OCI-LY1 (cell line): Measurements from ENCODE around the gene FAU.

Source experiments
- H2AFZ ChIP-seq: fragments of 200-600 bp; sonication (generic), shearing (Covaris generic); 2 replicates; pipeline ENCODE4 v1.6.0; 2014; ENCODE audit warnings: antibody characterized with exemption, mild to moderate bottlenecking, low read length
- H3F3A ChIP-seq: fragments of 200-600 bp; sonication (generic), shearing (Covaris generic); 2 replicates; pipeline ENCODE4 v1.6.0; 2014; ENCODE audit warnings: mild to moderate bottlenecking, antibody characterized with exemption, low read length, moderate library complexity; ENCODE audit not compliant: insufficient read depth
- H3K27ac ChIP-seq: fragments of 200-600 bp; sonication (generic); 2 replicates; pipeline ENCODE4 v1.5.1; 2014; ENCODE audit warnings: low read length, mixed run types, mild to moderate bottlenecking, low read depth; ENCODE audit not compliant: poor library complexity, severe bottlenecking
- H3K27me3 ChIP-seq: fragments of 200-600 bp; sonication (generic); 2 replicates; pipeline ENCODE4 v1.6.0; 2014; ENCODE audit warnings: antibody characterized with exemption, mild to moderate bottlenecking, low read length, moderate library complexity; ENCODE audit not compliant: insufficient read depth
- H3K36me3 ChIP-seq: fragments of 200-600 bp; sonication (generic); 2 replicates; pipeline ENCODE4 v1.6.1; 2014; ENCODE audit warnings: mild to moderate bottlenecking, antibody characterized with exemption, low read length, moderate library complexity, mixed read lengths; ENCODE audit not compliant: insufficient read depth
- H3K4me1 ChIP-seq: fragments of 200-600 bp; sonication (generic); 2 replicates; pipeline ENCODE4 v1.5.1; 2014; ENCODE audit warnings: mild to moderate bottlenecking, low read length, moderate library complexity; ENCODE audit not compliant: insufficient read depth, severe bottlenecking
- H3K4me2 ChIP-seq: fragments of 200-600 bp; sonication (generic), shearing (Covaris generic); 2 replicates; pipeline ENCODE4 v1.6.1; 2014; ENCODE audit warnings: low read length
- H3K4me3 ChIP-seq: fragments of 200-600 bp; sonication (generic); 2 replicates; pipeline ENCODE4 v1.5.1; 2014; ENCODE audit warnings: low read length, low read depth, mild to moderate bottlenecking, mixed read lengths; ENCODE audit not compliant: poor library complexity, severe bottlenecking
- H3K79me2 ChIP-seq: fragments of 200-600 bp; shearing (Covaris generic); 2 replicates; pipeline ENCODE4 v1.6.1; 2016; ENCODE audit warnings: mixed run types, low read length, mixed read lengths; ENCODE audit not compliant: insufficient read depth
- H3K9ac ChIP-seq: fragments of 200-600 bp; sonication (generic), shearing (Covaris generic); 2 replicates; pipeline ENCODE4 v1.6.1; 2014; ENCODE audit warnings: mild to moderate bottlenecking, low read length, mixed read lengths
- H3K9me2 ChIP-seq: fragments of 200-600 bp; sonication (generic), shearing (Covaris generic); 2 replicates; pipeline ENCODE4 v1.6.1; 2014; ENCODE audit warnings: low read depth, mild to moderate bottlenecking, low read length, mixed read lengths
- H3K9me3 ChIP-seq: fragments of 200-600 bp; shearing (Covaris generic); 2 replicates; pipeline ENCODE4 v1.6.1; 2014; ENCODE audit warnings: low read length, mixed read lengths
- H4K20me1 ChIP-seq: fragments of 200-600 bp; sonication (generic), shearing (Covaris generic); 2 replicates; pipeline ENCODE4 v1.6.0; 2016; ENCODE audit warnings: mild to moderate bottlenecking, low read length; ENCODE audit not compliant: insufficient read depth
- CTCF ChIP-seq: fragments of 200-600 bp; sonication (generic), shearing (Covaris generic); IDR thresholded peaks from 2 replicates; pipeline ENCODE4 v1.5.1; 2017; ENCODE audit warnings: mild to moderate bottlenecking, antibody characterized with exemption, low read length, moderate library complexity, mixed read lengths
- EZH2 ChIP-seq: fragments of 200-600 bp; sonication (generic), shearing (Covaris generic); IDR thresholded peaks from 2 replicates; pipeline ENCODE4 v1.8.0; 2017; ENCODE audit warnings: borderline replicate concordance, mixed run types, mild to moderate bottlenecking, antibody characterized with exemption, low read length, moderate library complexity, mixed read lengths

Gene FAU

GRCh38 chr11:65134240-65134951, 12.5 kb upstream of the FAU start, which contains the start of gene SYVN1:
Gene SYVN1, minus strand, starts transcription at chr11:65134519. Its CDS starts 918 bp downstream, at chr11:65133601.
- Histone ChIP-seq H3F3A (0 out of 2 replicates have a peak, but pooled peaks cover under 1% of the 10 kb centered on the region), H3K4me2 (peak within 1 kb of the TSS; percentile 93), H2AFZ (no peak within 1 kb of the TSS), H3K79me2 (peaks cover 8% of the 10 kb centered on the region; the same call in 1 of the 2 replicates), H3K9me2 (no peaks in the 10 kb centered on the region), H3K27ac (peak within 1 kb of the TSS; percentile 99), H4K20me1 (no peaks in the 10 kb centered on the region), H3K9me3 (no peaks in the 10 kb centered on the region), H3K4me1 (peaks cover 47% of the 10 kb centered on the region), H3K36me3 (peaks cover 43% of the 10 kb centered on the region), H3K9ac (peak within 1 kb of the TSS; percentile 93), H3K27me3 (no peaks in the 10 kb centered on the region), H3K4me3 (peak within 1 kb of the TSS; percentile 95)
- TF ChIP-seq EZH2 (no peak), CTCF (no peak)

DNA sequence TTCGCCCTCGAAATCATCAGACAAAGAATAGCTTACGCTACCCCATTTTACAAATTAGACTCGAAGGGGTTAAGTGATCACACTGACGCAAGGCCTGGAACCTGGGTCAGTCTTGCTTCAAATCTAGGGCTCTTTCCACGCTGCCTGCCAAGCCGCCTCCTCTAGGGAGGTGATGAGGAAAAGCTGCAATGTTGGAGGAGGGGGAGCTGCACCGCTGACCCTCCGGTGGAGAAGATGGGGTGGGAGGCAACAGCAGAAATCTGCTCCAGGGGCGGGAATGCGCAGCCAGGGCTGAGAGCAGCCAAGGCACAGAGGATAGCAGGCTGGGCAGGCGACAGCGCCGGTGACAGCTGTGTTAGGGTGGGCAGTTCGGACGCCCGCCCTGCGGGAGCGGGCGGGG, 11.8 kb upstream of the FAU start:
- Histone ChIP-seq H3K36me3 (peaks cover 50% of the 10 kb centered on the region), H3K79me2 (peaks cover 8% of the 10 kb centered on the region; the same call in 1 of the 2 replicates), H3K27ac (peak overlapping the region; percentile 99), H3K9ac (peak overlapping the region; percentile 93), H4K20me1 (no peaks in the 10 kb centered on the region), H3K4me3 (peak overlapping the region; percentile 95), H3F3A (0 out of 2 replicates have a peak, but pooled peaks cover 7% of the 10 kb centered on the region), H3K9me3 (no peaks in the 10 kb centered on the region), H2AFZ (no peak overlapping the region), H3K4me2 (peak overlapping the region; percentile 93), H3K4me1 (peaks cover 50% of the 10 kb centered on the region), H3K9me2 (no peaks in the 10 kb centered on the region), H3K27me3 (no peaks in the 10 kb centered on the region)
- TF ChIP-seq CTCF (no peak), EZH2 (no peak)

GRCh38 chr11:65132988-65133700, 11.2 kb upstream of the FAU start:
- Histone ChIP-seq H3F3A (0 out of 2 replicates have a peak, but pooled peaks cover 7% of the 10 kb centered on the region), H2AFZ (no peak overlapping the region), H3K4me2 (peak overlapping the region; percentile 93), H3K27me3 (no peaks in the 10 kb centered on the region), H3K4me3 (peak overlapping the region; percentile 95), H3K27ac (peak overlapping the region; percentile 99), H3K79me2 (peaks cover 8% of the 10 kb centered on the region; the same call in 1 of the 2 replicates), H3K36me3 (peaks cover 56% of the 10 kb centered on the region), H3K9me3 (no peaks in the 10 kb centered on the region), H3K9me2 (no peaks in the 10 kb centered on the region), H4K20me1 (no peaks in the 10 kb centered on the region), H3K9ac (peak overlapping the region; percentile 93), H3K4me1 (peaks cover 50% of the 10 kb centered on the region)
- TF ChIP-seq CTCF = no peak
- TF ChIP-seq EZH2 = no peak
